Activated CD4-positive, alpha-beta memory T cell treated with anti-CD3 and anti-CD28 coated beads for 36 hours (primary cell): Measurements from ENCODE around the gene SLC38A10. TPM values are rescaled to one million over a fixed set of nuclear protein-coding genes. Genes with fewer than 3 reads are reported as not detected.
"Not testable (repeated sequence)": the region's sequence is repeated elsewhere in the genome, so short reads cannot be mapped to it uniquely, and the experiment has no call there.

ENCODE experiments used
- CTCF ChIA-PET: fragments of 350-600 bp; sonication (Branson Sonifier 250); formaldehyde crosslinking; loops from one replicate; lab custom pipeline; 2021; ENCODE audit warnings: antibody characterized with exemption, inconsistent platforms; lab: Charles Lee
- POLR2A ChIA-PET: fragments of 350-600 bp; sonication (Branson Sonifier 250); formaldehyde crosslinking; loops from one replicate; lab custom pipeline; 2021; ENCODE audit warnings: antibody characterized with exemption; lab: Charles Lee
- DNase-seq: peaks from one replicate; pipeline ENCODE4 v3.0.0-alpha.2; 2020
- H3K27ac Mint-ChIP-seq: one replicate; pipeline ENCODE4 v1.8.0; 2021; ENCODE audit warnings: mixed read lengths
- H3K27me3 Mint-ChIP-seq: one replicate; pipeline ENCODE4 v1.8.0; 2021; ENCODE audit warnings: mixed read lengths
- H3K36me3 Mint-ChIP-seq: one replicate; pipeline ENCODE4 v1.8.0; 2021; ENCODE audit warnings: mixed read lengths
- H3K4me1 Mint-ChIP-seq: one replicate; pipeline ENCODE4 v1.8.0; 2021; ENCODE audit warnings: low read depth, mixed read lengths
- H3K4me3 Mint-ChIP-seq: one replicate; pipeline ENCODE4 v1.8.0; 2021; ENCODE audit warnings: mild to moderate bottlenecking, mixed read lengths
- H3K9me3 Mint-ChIP-seq: one replicate; pipeline ENCODE4 v1.8.0; 2021; ENCODE audit warnings: mixed read lengths
- intact Hi-C: fragments of 100-400 bp; cut with micrococcal nuclease; formaldehyde crosslinking; loops from one replicate; pipeline ENCODE4 v1.15.1; 2023
- total RNA-seq, 2 experiments: library from RNA; stranded (reverse); gene quantifications; one replicate each; pipeline ENCODE4 v1.2.3, GENCODE V29; 2021

The SLC38A10 gene
- total RNA-seq, 2 experiments from 2014 or later = 60.7 to 60.9 TPM

- Mint-ChIP-seq H3K9me3 (no peaks in the 10 kb centered on the region), H3K4me1 (no peaks in the 10 kb centered on the region), H3K36me3 (no peaks in the 10 kb centered on the region), H3K4me3 (no peak overlapping the region), H3K27ac (no peak overlapping the region), H3K27me3 (peaks cover 9% of the 10 kb centered on the region)
- no peak for DNase-seq
- intact Hi-C loops = no loop called here
- ChIA-PET POLR2A (no interaction called here), CTCF (no interaction called here)
Measured at GRCh38 chr17:81315129-81315884, 20.2 kb upstream of the SLC38A10 start.

DNA sequence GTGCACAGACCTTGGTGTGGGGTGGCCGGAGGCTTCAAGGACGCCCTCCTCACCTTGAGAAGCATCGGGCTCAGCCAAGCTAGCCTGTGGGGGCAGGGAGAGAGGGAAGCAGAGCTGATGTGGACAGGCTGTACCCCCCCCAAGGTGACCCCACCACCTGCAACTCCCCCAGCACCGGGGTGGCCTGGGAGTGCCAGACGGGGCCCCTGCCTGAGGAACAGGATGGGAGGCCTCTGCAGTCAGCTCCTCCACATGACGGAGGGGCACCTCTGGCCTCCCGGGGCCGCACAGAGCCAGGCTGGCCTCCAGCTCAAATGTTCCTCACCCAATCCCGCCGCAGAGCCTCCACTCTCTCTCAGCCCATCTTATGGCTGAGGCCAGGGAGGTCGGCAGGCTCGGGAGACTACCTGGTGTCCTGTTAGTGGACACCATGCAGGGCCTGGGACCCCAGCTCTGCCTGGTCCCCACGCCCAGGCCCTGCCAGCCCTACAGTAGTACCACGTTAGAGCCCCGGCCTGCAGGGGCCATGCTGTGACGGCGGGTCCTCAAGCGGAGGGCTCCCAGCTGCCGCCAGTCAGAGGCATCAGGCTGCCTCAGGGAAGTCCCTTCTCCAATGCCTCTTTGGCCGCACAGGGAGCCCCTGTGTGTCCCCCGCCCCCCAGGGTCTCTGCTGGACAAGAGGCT, 19.4 kb upstream of the SLC38A10 start:
- intact Hi-C loops = no loop called here
- ChIA-PET CTCF (interaction anchor here (1.1 kb wide), 1 partner anchor 8 kb away, joined by 3 read pairs; no protein-coding TSS in a partner anchor), POLR2A (no interaction called here)
- Mint-ChIP-seq H3K9me3 (no peaks in the 10 kb centered on the region), H3K27me3 (peaks cover 9% of the 10 kb centered on the region), H3K27ac (no peak overlapping the region), H3K4me1 (no peaks in the 10 kb centered on the region), H3K36me3 (no peaks in the 10 kb centered on the region), H3K4me3 (no peak overlapping the region)
- DNase-seq = no peak

DNA sequence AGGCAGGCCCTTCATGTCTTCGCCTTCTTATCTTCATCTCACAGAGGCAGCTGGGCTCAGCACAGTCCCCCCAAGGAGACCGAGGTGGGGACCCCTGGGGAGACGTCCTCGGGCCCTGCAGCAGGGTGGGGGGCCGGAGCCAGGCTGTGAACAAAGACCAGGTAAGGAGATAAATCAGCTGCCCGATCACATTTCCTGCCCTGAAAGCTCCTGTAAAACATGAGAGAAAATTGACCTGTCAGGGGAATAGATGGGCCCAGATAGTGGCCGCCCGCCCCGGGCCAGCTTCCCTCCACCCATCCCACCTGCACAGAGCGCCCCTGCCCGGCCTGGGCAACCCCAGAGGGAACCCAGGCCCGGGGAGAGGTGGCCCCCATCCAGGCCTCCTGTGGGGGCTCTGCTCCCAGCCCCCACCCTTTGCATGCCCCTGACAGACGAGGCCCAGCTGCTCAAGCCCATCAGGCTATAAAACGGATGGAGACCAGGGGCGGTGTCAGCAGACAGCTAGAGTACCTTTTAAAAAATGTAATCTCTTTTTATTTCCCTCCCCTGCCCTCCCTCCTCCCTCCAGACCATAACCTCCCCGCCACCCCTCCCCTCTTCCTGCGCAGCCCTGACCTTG, 18.8 kb upstream of the SLC38A10 start:
- no peaks in the 10 kb centered on the region for H3K36me3 Mint-ChIP-seq
- ChIA-PET CTCF (interaction anchor here (1.1 kb wide), 1 partner anchor 9 kb away, joined by 3 read pairs; no protein-coding TSS in a partner anchor), POLR2A (no interaction called here)
- H3K4me1 Mint-ChIP-seq = peaks cover 3% of the 10 kb centered on the region
- DNase-seq = no peak
- H3K4me3 Mint-ChIP-seq = no peak overlapping the region
- H3K9me3 Mint-ChIP-seq = no peaks in the 10 kb centered on the region
- H3K27me3 Mint-ChIP-seq = peaks cover 12% of the 10 kb centered on the region
- intact Hi-C loops = no loop called here
- no peak overlapping the region for H3K27ac Mint-ChIP-seq

DNA sequence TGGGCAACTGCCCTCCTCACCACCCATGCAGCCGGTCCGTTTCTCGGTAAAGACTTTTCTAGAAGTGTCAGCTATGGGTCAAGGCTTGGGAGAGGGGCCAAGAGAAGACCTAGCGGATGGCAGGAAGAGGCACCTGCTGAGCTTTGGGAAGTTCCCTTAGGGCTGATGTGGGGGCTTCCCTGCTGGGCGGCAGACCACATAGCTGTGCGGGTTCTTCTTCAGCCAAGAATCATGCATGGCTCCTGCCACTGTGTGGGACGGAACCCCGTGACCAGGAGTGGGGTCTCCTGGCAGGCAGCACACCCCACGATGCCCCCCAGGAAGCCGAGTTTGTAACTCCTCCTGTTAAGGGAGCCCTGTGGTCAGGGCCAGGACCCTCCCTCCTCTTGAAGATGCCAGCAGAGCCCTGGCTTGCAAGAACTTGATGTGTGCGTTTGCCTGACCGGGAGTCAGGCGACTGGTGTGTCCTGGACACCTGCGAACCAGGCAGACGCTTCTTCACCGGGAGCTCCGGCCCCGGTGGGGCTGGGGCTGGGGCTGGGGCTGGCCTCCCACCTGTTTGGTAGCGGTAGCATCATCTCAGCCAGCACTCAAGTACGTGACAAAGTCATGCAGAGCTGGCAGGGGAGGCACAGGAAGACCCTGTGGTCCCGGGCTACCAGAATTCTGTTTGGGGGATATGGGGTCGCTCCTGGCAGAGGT, 17.7 kb upstream of the SLC38A10 start:
- Mint-ChIP-seq H3K27me3 (peaks cover 12% of the 10 kb centered on the region), H3K36me3 (no peaks in the 10 kb centered on the region), H3K9me3 (no peaks in the 10 kb centered on the region), H3K4me1 (peaks cover 3% of the 10 kb centered on the region), H3K4me3 (no peak overlapping the region), H3K27ac (no peak overlapping the region)
- intact Hi-C loops = no loop called here
- no peak for DNase-seq
- ChIA-PET POLR2A (no interaction called here), CTCF (interaction anchor here (0.8 kb wide), 1 partner anchor 10 kb away, joined by 4 read pairs; no protein-coding TSS in a partner anchor)

DNA sequence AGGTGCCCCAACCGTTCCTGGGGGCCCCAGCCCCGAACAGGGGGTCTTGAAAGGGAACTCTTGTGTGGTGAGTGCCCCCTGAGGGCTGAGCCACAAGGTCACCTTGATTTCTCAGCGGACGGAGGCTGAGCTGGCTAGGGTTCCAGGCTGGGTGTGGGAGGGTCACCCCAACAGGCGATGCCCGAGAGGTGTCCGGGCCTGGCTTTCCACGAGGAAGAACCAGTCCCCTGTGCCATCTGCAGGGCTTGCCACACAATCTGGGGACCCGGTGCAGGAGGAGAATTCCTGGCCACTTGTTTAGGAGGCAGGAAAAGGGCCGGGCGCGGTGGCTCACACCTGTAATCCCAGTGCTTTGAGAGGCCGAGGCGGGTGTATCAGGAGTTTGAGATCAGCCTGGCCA, 16.8 kb upstream of the SLC38A10 start:
- no peak for DNase-seq
- Mint-ChIP-seq H3K27ac (no peak overlapping the region), H3K4me3 (no peak overlapping the region), H3K27me3 (peaks cover 12% of the 10 kb centered on the region), H3K4me1 (peaks cover 3% of the 10 kb centered on the region), H3K36me3 (no peaks in the 10 kb centered on the region), H3K9me3 (no peaks in the 10 kb centered on the region)
- ChIA-PET POLR2A (no interaction called here), CTCF (interaction anchor here (0.8 kb wide), 1 partner anchor 11 kb away, joined by 4 read pairs; no protein-coding TSS in a partner anchor)
- intact Hi-C loops = no loop called here

GRCh38 chr17:81310949-81311550, 15.9 kb upstream of the SLC38A10 start:
- ChIA-PET POLR2A (interaction anchor here (0.5 kb wide), 1 partner anchor 258 kb away, joined by 3 read pairs; no protein-coding TSS in a partner anchor), CTCF (no interaction called here)
- no peak for DNase-seq
- Mint-ChIP-seq H3K27ac (no peak overlapping the region), H3K4me1 (peaks cover 3% of the 10 kb centered on the region), H3K36me3 (no peaks in the 10 kb centered on the region), H3K9me3 (no peaks in the 10 kb centered on the region), H3K4me3 (no peak overlapping the region), H3K27me3 (peaks cover 11% of the 10 kb centered on the region)
- intact Hi-C loops = no loop called here

DNA sequence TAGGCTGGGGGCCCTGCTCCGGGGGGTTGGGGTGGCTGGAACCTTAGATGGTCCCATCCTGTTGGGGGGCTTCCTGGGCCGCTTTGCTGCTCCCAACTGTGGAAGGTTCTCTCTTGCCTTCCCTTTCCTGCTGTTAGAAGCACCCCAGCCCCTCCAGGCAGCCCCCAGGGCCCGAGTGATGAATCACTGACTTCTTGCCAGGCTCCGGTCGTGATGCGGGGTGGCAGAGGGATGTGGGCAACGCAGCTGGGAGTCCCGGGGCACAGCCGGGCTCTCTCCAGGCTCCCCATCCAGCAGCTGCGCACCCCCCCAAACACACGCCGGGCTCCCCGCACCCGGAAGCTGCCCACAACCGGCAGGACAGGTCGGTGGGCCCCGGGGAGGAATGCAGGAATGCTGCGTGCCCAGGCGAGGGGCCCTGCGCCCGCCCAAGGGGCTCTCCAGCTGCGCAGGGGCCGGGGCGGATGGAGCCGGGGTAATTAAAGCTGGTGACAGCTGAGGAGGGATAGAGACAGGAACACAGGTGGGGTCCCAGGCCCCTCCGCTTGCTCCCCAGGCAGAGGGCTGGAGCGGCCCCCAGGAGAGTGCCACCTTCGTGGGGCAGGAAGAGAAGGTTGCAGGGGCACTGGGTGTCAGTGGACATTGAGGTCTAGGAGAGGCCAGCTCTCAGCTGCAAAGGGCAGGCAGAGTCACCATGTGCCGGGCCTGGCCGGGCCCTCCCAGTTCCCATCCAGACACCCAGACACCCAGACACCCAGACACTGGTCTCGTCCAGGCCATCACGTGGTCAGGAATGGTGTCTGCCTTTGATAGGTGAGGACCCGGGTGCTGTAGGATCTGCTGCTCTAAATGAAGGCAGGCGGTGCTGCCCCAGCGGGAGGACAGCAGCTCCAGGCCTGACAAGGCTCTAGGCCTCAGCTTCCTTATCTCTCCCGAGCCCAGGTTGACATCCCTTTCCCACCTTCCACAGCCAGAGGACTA, 15.0 kb upstream of the SLC38A10 start:
- ChIA-PET CTCF (interaction anchor here (1.2 to 1.4 kb wide), 2 partner anchors 13 to 87 kb away, joined by 3 to 7 read pairs; no protein-coding TSS in a partner anchor), POLR2A (no interaction called here)
- intact Hi-C loops = no loop called here
- peaks cover 3% of the 10 kb centered on the region for H3K4me1 Mint-ChIP-seq
- no peak for DNase-seq
- H3K27ac Mint-ChIP-seq = no peak overlapping the region
- no peaks in the 10 kb centered on the region for H3K9me3 Mint-ChIP-seq
- H3K4me3 Mint-ChIP-seq = no peak overlapping the region
- H3K36me3 Mint-ChIP-seq = no peaks in the 10 kb centered on the region
- H3K27me3 Mint-ChIP-seq = peaks cover 11% of the 10 kb centered on the region

DNA sequence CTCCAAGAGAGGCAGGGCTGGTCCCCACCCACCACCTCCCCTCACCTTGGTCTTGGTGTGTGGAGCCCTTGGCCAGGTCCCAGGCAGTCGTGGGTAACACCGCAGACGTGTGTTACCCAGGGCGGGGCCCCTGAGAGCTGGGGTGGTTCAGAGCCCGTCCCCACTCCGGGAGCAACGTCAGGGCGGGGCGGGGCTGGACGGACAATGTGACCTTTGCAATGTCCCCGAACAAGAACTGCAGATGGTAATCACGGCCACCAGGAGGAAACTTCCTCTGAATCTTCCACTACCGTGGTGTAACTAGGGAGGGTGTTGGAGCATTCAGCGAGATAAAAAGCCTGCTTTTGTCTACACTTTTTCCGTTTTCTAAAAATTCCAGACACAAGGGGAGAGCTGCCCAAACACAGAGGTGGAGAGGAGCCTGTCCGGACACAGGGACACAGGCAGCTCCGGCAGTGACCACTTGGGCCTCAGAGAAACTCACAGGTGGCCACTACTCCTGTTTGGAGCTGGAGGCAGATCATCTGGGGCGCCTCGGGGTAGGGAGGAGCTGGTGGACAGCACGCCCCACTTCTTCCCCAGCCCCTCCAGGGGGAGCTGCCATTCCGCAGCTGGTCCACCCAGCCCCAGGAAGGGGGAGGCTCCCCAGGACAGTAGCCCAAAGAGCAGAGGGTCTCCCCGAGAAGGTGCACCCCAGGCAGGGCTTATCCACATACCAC, 14.2 kb upstream of the SLC38A10 start:
- CTCF ChIA-PET = interaction anchor here (1.2 to 1.4 kb wide), 2 partner anchors 14 to 88 kb away, joined by 3 to 7 read pairs; no protein-coding TSS in a partner anchor
- peaks cover 3% of the 10 kb centered on the region for H3K4me1 Mint-ChIP-seq

GRCh38 chr17:81308784-81309139, 13.7 kb upstream of the SLC38A10 start:
- H3K36me3 Mint-ChIP-seq, POLR2A ChIA-PET, intact Hi-C loops, H3K27ac Mint-ChIP-seq, H3K4me3 Mint-ChIP-seq, H3K4me1 Mint-ChIP-seq, DNase-seq, H3K9me3 Mint-ChIP-seq: not testable (repeated sequence)
- CTCF ChIA-PET = interaction anchor here (0.8 kb wide), 1 partner anchor 121 kb away, joined by 3 read pairs; no protein-coding TSS in a partner anchor
- peaks cover 11% of the 10 kb centered on the region for H3K27me3 Mint-ChIP-seq

More for the DNA sequence above, 14.2 kb upstream of the SLC38A10 start:
- no peaks in the 10 kb centered on the region for H3K36me3 Mint-ChIP-seq
- no peak overlapping the region for H3K4me3 Mint-ChIP-seq
- H3K27me3 Mint-ChIP-seq = peaks cover 11% of the 10 kb centered on the region
- DNase-seq = peak; percentile 38
- intact Hi-C loops = no loop called here
- POLR2A ChIA-PET = no interaction called here
- no peak overlapping the region for H3K27ac Mint-ChIP-seq
- no peaks in the 10 kb centered on the region for H3K9me3 Mint-ChIP-seq
